ENCODE measurements around the gene C16orf54.
"Not testable (repeated sequence)": the region's sequence is repeated elsewhere in the genome, so short reads cannot be mapped to it uniquely, and the experiment has no call there.

C16orf54 gene

DNA sequence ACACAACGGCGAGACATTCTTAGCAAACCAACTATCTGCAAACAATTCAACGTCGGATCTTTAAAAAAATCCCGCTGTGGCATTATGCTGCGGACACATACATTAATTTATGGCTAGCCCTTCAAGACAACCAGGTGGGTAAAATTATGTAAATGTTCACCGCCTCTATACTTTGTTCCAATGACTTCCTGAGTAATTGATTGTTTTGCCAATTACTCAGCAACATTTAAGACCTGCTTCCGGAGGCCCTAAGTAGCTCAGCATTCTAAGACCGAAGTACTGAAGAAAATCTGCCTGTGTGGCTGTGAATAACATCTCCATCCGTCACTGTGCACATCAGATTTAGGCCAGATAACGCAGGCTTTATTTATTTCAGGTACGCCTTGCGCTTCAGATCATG, 43.5 kb downstream of the C16orf54 start:
- no peak for DNase-seq

DNA sequence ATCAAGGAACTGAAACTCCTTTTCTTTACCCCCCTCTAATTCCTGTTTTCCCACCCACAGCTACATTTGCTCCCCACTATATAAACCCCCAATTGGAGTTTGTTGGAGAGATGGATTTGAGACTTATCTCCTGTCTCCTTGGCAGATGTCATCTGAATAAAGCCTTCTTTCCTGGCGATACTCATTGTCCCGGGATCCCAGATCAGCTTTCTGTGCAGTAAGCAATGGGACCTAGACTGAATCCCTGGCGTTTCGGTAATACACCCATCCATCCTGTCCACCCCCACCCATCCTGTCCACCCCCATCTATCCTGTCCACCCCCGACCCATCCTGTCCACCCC, 44.6 kb downstream of the C16orf54 start:
- DNase-seq, result no peak

DNA sequence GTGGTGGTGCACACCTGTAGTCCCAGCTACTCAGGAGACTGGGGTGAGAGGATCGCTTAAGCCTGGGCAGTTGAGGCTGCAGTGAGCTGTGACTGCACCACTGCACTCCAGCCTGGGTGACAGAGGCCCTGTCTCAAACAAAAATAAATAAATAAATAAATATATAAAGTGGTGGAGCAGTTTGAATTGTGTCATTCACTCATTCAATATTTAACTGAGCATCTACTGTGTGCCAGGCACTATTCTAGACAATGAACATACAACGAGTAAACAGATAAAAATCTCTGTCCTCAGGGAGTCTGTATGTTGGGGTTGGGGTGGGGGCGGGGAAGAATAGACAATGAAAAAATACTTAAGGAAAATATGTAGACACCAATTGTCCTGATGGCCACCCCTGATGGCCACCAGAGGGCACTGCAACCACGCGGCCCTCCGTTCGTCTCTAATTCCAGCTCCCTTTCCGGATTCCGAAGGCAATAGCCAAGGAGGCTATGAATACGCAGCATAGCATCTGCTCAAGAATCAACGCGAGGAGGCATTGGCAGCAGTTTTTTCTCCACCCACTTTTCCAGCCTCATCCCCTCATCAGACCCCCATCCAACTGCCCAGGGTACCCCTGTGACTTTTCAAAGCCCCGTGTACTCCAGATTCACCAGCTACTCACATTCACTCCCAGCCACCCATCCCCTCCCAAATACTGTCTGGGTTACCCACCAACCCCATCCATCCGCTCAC, 45.4 kb downstream of the C16orf54 start:
- DNase-seq, result peak; percentile 74

DNA sequence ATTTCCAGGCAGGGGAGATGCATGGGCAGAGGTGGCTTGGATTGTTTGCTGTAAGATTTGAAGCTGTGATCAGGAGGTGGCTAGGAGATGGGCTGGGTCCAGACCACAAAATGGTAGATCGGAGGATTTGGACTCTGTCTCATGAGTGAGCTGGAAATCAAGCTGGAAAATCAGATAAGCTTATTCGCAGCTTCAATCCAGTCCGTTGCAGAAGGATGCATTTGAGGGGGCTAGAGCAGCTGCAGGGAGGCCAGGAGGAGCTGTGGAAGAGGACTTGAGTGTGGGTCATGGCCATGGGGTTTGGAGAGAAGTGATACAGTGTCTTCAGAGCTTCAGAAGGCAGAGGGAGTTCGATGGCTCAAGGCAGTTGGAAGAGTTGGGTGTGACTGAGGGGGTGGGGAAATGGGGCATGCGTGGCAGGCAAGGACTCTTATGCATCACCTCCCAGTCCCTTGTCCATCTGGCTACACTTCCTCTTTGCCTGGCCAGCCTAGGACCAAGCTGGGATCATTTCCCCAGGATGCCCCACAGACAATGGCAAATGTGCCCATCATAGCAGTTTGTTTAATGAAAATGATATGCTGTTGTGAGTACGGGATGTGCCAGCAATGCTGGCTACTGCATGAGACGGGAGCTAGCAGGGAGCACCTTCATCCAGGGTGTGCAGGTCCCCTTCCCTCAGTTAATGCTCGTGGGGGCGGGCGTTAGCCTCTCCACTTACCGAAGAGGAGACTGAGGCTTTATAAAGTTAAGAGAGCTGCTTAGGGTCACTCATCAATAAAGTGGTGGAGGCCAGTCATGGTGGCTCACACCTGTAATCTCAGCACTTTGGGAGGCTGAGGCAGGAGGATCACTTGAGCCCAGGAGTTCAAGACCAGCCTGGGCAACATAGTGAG, 46.2 kb downstream of the C16orf54 start:
- DNase-seq, result no peak

DNA sequence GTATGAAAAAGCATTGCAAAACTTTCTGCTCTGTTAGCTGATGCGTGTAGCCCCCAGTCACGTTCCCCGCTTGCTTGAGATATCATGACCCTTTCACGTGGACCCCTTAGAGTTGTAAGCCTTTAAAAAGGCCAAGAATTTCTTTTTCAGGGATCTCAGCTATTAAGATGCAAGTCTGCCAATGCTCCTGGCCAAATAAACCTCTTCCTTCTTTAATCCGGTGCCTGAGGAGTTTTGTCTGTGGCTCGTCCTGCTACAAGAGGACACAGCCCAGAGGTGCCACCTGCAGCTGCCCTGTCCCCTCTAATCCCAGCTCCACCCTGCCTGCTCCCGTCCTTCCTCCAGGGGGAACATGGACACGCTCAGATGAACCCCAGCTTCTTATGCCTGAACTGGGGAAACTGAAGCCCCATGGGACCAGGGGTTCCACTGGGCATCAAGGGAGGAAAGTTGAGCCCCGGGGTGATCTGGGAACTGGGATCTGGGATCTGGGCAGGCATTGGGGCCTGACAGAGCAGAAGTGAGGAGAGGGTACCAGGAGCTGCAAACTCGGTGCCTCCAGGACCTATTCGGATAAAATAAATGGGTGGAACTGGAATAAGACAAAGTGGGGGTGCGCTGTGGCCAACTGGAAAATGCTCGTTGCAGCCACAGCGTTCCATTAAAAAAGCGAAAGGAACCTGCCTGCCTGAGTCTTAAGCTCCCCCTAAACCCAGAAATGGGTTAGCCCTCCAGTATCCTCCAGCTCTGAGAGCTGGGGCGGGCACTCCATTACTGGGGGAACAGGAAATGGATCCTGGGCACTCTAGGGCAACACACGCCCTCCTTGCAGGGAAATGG, 47.1 kb downstream of the C16orf54 start:
- no peak for DNase-seq

DNA sequence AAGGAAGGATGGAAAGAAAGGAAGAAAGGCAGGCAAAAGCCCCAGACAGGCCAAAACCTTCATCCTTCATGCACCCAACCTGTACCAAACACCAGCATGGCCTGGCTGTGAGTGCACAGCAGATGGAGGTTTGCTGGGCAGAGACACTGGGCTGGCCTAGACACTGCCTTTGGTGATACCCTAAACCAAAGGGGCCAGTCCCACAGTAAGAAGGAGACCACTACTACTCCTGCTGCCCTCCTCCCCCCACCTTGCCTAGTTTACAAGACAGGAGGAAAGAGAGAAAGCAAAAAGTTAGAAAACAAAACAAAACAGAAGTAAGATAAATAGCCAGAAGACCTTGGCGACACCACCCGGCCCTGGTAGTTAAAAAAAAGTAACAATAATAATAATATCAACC, 47.7 kb downstream of the C16orf54 start:
- no peak for DNase-seq

DNA sequence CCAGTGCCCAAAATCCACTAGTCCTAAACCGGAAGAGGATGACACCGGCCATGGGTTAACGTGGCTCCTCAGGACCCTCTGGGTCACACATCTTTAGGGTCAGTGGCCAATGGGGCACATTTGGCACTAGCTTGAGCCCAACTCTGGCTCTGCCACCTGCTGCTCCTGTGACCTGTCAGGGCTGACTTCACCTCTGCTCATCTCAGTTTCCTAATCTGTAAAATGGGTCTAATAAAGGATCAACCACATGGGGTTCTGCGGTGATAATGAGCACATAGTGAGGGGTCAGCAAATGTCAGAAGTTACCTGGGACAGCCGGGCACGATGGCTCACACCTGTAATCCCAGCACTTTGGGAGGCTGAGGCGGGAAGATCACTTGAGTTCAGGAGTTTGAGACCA, 48.4 kb downstream of the C16orf54 start:
- no peak for DNase-seq

DNA sequence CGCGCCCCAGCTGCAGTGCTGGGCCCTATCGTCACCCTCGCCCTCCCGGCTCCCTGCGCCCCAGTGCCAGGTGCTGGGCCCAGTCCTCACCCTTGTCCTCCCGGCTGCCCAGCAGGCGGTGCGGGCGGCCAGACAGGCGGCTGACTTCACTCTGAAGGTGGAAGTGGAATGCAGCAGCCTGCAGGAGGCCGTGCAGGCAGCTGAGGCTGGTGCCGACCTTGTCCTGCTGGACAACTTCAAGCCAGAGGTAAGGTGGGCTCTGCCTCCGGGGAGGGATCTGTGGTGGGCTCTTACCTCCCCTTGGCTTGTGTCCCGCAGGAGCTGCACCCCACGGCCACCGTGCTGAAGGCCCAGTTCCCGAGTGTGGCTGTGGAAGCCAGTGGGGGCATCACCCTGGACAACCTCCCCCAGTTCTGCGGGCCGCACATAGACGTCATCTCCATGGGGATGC, 48.9 kb downstream of the C16orf54 start:
- no peak for DNase-seq

DNA sequence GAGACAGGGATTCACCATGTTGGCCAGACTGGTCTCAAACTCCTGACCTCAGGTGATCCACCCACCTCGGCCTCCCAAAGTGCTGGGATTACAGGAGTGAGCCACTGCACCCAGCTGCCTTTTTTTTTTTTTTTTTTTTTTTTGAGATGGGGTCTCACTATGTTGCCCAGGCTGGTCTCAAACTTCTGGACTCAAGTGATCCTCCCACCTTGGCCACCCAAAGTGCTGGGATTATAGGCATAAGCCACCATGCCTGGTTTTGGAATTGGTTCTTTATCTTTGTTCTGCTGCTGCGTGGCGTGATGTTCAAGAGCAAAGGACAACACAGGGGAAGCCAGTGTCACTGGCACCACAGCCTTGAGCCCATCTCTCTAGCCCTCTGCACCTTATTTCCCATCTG, 50.1 kb downstream of the C16orf54 start:
- not testable (repeated sequence) for DNase-seq

DNA sequence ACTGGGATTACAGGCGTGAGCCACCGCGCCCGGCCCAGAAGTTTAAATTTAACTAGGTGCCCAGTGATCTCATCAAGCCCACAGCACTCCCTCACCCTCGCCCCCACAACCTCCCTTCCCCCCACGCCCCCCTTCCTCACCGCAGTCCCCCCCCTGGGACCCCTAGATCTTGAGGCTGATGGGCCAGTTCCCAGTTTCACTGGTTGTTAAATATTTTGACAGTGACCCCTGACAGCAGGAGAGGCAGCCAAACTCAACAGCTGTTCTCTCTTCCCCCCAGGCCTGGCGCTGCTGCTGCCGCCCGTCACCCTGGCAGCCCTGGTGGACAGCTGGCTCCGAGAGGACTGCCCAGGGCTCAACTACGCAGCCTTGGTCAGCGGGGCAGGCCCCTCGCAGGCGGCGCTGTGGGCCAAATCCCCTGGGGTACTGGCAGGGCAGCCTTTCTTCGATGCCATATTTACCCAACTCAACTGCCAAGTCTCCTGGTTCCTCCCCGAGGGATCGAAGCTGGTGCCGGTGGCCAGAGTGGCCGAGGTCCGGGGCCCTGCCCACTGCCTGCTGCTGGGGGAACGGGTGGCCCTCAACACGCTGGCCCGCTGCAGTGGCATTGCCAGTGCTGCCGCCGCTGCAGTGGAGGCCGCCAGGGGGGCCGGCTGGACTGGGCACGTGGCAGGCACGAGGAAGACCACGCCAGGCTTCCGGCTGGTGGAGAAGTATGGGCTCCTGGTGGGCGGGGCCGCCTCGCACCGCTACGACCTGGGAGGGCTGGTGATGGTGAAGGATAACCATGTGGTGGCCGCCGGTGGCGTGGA, 51.2 kb downstream of the C16orf54 start:
- no peak for DNase-seq

DNA sequence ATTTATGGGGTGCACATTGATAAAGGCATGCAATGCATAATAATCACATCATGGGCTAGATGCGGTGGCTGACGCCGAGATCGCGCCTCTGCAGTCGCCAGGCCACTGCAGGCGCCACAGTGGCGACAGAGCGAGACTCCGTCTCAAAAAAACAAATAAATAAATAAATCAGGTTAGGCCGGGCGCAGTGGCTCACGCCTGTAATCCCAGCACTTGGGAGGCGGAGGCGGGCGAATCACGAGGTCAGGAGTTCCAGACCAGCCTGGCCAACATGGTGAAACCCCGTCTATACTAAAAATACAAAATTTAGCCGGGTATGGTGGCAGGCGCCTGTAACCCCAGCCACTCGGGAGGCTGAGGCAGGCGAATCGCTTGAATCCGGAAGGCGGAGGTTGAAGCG, 53.2 kb downstream of the C16orf54 start:
- not testable (repeated sequence) for DNase-seq
